Omental fat pad (tissue), 4 donors: ENCODE measurements around the gene CFAP69. TPM values are rescaled to one million over a fixed set of nuclear protein-coding genes. Genes with fewer than 3 reads are reported as not detected.
"Not testable (repeated sequence)": the region's sequence is repeated elsewhere in the genome, so short reads cannot be mapped to it uniquely, and the experiment has no call there.

Source experiments
- ATAC-seq: fragments of 150-250 bp; one replicate; pipeline ENCODE4 v1.9.1; 2016; ENCODE audit warnings: mild to moderate bottlenecking, moderate library complexity; ENCODE audit not compliant: low FRiP score
- DNase-seq: peaks from one replicate; pipeline ENCODE4 v3.0.0-alpha.2; 2019; ENCODE audit warnings: low spot score
- total RNA-seq, 4 donors: library from RNA; depleted of rRNA; stranded (reverse); fragments of >200 nt; gene quantifications; one replicate each; pipeline ENCODE4 v1.1.0, GENCODE V29; 2016
- TF ChIP-seq, protein P1 (sequence below), 3 donors: fragments of 450-650 bp; IDR thresholded peaks; one replicate each; pipeline ENCODE4 v1.5.1; 2016 to 2017; ENCODE audit warnings: antibody characterized with exemption in 3 of 3, mild to moderate bottlenecking in 3 of 3, moderate library complexity in 2 of 3

The CFAP69 gene
- total RNA-seq, 4 donors from 2014 or later = 11.3 to 41.1 (median 20.4) TPM

DNA sequence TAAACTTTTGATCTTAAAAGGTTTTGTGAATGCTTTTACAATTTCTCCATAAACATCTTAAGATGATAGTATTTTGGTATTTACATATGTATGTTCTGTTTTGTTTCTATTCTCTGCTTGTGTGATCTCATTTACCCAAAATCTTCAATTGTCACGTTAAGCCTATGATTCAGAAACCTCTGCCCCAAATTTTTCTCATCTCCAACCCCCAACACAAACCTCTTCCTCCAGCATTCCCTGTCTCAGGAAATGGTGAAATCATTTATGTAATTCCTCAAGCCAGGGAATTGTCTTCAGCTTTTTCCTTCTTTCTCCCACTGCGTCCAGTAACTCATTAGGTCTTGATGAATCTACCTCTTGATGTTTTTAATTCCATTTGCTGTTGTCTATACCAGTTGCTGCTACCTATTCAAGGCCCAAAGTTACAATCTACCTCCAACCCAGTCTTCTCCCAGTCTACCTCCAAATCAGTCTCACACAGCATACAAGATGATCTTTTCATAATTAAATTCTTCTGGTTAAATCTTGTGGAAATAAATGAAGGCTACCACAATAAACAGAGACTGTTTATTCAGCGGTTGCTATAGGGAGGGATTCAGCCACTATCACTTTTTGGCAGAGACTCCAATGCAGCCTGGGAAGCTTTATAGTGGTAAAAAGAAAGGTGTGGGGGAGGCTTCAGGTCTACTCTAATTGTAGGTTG lies 5.8 kb downstream of the CFAP69 start:
- DNase-seq = no peak
- peak; percentile 75 for ATAC-seq
- TF ChIP-seq, protein P1, sequence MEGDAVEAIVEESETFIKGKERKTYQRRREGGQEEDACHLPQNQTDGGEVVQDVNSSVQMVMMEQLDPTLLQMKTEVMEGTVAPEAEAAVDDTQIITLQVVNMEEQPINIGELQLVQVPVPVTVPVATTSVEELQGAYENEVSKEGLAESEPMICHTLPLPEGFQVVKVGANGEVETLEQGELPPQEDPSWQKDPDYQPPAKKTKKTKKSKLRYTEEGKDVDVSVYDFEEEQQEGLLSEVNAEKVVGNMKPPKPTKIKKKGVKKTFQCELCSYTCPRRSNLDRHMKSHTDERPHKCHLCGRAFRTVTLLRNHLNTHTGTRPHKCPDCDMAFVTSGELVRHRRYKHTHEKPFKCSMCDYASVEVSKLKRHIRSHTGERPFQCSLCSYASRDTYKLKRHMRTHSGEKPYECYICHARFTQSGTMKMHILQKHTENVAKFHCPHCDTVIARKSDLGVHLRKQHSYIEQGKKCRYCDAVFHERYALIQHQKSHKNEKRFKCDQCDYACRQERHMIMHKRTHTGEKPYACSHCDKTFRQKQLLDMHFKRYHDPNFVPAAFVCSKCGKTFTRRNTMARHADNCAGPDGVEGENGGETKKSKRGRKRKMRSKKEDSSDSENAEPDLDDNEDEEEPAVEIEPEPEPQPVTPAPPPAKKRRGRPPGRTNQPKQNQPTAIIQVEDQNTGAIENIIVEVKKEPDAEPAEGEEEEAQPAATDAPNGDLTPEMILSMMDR (IDR thresholded peaks at IDR 0.05) = no peak

DNA sequence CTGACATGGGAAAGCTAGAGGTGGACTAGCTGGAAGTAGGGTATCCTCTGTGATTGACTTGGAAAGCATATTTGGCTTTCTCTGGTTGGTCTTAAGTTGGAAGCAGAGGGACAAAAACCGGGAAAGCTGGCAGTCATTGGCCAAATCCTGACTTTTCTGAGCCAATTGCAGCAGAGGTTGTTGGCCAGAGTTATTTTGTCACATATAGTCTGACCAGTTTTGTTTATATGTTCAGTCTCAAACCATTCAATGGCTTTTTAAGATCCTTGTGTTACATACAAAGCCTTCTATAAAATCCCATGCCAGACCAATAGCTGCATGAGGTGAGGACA lies 6.3 kb downstream of the CFAP69 start:
- TF ChIP-seq, protein P1 (IDR thresholded peaks at IDR 0.05) = no peak
- DNase-seq = no peak
- ATAC-seq = no peak

DNA sequence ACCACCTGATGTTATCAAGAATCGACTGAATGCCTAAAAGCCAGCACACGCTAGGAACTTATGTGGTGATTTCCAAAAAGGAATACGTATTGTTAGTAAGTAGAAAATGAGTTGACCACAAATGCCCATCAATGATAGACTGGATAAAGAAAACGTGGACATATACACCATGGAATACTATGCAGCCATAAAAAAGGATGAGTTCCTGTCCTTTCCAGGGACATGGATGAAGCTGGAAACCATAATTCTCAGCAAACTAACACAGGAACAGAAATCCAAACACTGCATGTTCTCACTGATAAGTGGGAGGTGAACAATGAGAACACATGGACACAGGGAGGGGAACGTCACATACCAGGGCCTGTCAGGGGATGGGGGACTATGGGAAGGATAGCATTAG lies 11.0 kb downstream of the CFAP69 start:
- ATAC-seq, DNase-seq: not testable (repeated sequence)

DNA sequence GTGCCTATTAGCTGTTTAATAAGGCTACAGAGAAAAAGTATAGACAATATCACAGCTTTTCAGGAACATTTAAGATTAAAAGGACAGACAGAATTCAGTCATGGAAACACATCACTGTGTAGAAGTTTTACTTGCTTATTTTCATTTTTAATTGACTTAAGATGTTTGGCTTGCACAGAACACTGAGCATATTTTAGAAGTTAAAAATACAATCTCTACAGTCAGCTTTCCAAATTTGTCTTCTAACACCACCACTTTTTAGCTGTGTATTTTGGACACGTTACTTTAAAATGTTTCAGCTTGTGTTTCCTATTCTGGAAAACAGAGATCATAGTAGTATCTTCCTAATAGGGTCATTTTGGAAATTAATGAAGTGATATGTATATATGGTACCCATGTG lies 11.8 kb downstream of the CFAP69 start:
- no peak for ATAC-seq
- TF ChIP-seq, protein P1 (IDR thresholded peaks at IDR 0.05) = no peak

DNA sequence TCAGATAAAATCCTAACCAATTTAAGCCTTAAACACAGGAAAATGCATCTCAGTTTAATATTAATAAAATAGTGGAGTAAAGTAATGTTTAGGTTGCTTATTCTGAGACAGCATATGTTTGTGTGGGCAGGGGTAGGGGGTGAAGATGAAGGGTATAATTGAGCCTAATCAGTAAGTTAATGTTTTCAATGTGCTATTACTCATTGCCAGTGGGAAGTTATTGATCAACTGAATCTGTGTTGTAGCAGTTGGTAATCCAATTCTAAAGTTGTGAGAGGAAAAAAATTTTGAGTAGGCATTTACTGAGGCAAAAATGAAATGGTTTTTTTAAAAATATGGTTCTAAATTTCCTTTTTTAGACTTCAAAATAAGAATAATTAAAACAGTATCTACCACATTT lies 16.5 kb downstream of the CFAP69 start:
- ATAC-seq (no peak), DNase-seq (no peak)
- TF ChIP-seq, protein P1 (IDR thresholded peaks at IDR 0.05) = no peak

More for the DNA sequence above, 11.8 kb downstream of the CFAP69 start:
- DNase-seq = no peak

DNA sequence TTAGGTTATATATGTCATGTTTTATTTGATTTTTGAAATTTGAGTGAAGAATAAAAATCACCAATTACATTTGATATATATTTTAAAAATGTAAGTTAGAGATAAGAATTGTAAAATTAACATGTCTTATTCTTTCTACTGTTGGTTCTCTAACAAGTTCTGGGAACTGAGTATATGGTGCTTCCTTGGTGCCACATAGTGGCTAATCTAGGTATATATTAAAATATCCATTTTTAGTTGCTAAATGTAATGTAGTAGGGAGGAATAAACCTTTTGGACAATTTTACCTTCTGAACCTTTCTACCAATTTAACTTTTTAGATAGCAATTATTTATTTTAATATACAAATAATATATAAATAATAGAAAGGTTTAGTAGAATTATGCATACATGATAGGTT lies 17.5 kb downstream of the CFAP69 start:
- no peak for ATAC-seq
- TF ChIP-seq, protein P1 (IDR thresholded peaks at IDR 0.05) = no peak
- DNase-seq = no peak

DNA sequence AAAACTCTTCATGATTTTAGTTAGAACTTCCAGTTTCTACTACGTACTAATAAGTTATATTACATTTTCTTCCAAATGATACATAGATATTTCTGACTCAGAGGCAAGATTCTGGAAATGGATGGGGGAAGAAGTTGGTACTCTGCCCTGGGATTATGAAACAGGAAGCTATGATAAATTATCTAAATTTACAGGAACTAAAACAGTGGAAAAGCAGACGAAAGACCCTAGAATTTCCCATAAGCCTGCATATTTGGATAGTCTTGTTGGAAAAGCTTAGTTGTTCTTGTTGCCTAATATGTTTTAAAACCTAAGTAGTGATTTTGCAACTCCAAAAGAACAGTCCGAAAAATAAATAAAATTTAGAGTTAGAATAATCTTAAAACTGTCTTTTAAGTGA lies 21.8 kb downstream of the CFAP69 start:
- peak; percentile 80 for ATAC-seq
- TF ChIP-seq, protein P1 (IDR thresholded peaks at IDR 0.05) = no peak
- no peak for DNase-seq
